H1 (cell line): Measurements from ENCODE around the gene NGEF. TPM values are rescaled to one million over a fixed set of nuclear protein-coding genes. Genes with fewer than 3 reads are reported as not detected.

Source experiments
- CTCF ChIA-PET: fragments of 300-600 bp; sonication (Branson Sonifier 250); formaldehyde crosslinking; loops from one replicate; lab custom pipeline; 2021; ENCODE audit not compliant: partially characterized antibody; lab: Charles Lee
- POLR2A ChIA-PET: fragments of 300-600 bp; sonication (Branson Sonifier 250); formaldehyde crosslinking; loops from one replicate; lab custom pipeline; 2021; ENCODE audit warnings: inconsistent platforms; ENCODE audit not compliant: partially characterized antibody; lab: Charles Lee
- DNase-seq, 2 experiments: peaks; one replicate each; pipeline versions ENCODE4 v3.0.0 to v3.0.0-alpha.2; 2010 to 2022; ENCODE audit warnings: low spot score in 2 of 2, low read depth in 1 of 2, mixed read lengths in 1 of 2
- FAIRE-seq: peaks from 2 replicates; lab custom pipeline; 2011; peaks lifted over from hg19 to GRCh38; lab: Jason Lieb, UNC
- H2AFZ ChIP-seq: 2 replicates; pipeline ENCODE4 v1.8.1; 2012; ENCODE audit warnings: low read length, inconsistent platforms
- H2AK5ac ChIP-seq: 2 replicates; pipeline ENCODE4 v1.6.1; 2013; ENCODE audit warnings: low read depth, low read length
- H2BK120ac ChIP-seq: replicated peaks from 2 replicates; pipeline ENCODE3; 2013; ENCODE audit warnings: low read depth, low read length, inconsistent platforms
- H2BK12ac ChIP-seq: 2 replicates; pipeline ENCODE4 v1.6.1; 2013; ENCODE audit warnings: low read depth, low read length
- H2BK15ac ChIP-seq: 2 replicates; pipeline ENCODE4 v1.6.1; 2013; ENCODE audit warnings: low read length
- H2BK20ac ChIP-seq: 2 replicates; pipeline ENCODE4 v1.6.1; 2013; ENCODE audit warnings: low read length
- H2BK5ac ChIP-seq: 2 replicates; pipeline ENCODE4 v1.6.1; 2013; ENCODE audit warnings: low read depth, low read length
- H3K14ac ChIP-seq: 2 replicates; pipeline ENCODE4 v1.6.1; 2013; ENCODE audit warnings: inconsistent platforms; ENCODE audit not compliant: insufficient read length
- H3K18ac ChIP-seq: 2 replicates; pipeline ENCODE4 v1.6.1; 2013; ENCODE audit warnings: low read length; ENCODE audit errors: extremely low read depth
- H3K23ac ChIP-seq: 2 replicates; pipeline ENCODE4 v1.6.1; 2013; ENCODE audit warnings: inconsistent platforms; ENCODE audit not compliant: insufficient read length
- H3K23me2 ChIP-seq: 2 replicates; pipeline ENCODE4 v1.6.1; 2013; ENCODE audit warnings: low read depth, low read length
- H3K27ac ChIP-seq: 2 replicates; pipeline ENCODE4 v1.6.1; 2011; ENCODE audit warnings: low read depth, low read length, inconsistent platforms
- H3K27me3 ChIP-seq, 4 experiments: replicated peaks in 1 of 4; 1 replicate in 1 of 4; 2 replicates in 3 of 4; pipeline versions ENCODE4 v1.6.1 to v1.8.1; 2011 to 2013; ENCODE audit warnings: low read length in 3 of 4, mild to moderate bottlenecking in 3 of 4, inconsistent platforms in 2 of 4, mixed read lengths in 2 of 4, moderate library complexity in 1 of 4; ENCODE audit not compliant: control insufficient read depth in 3 of 4, insufficient read depth in 3 of 4; ENCODE audit errors: extremely low read depth in 1 of 4
- H3K36me3 ChIP-seq, 4 experiments: 2 replicates each; pipeline versions ENCODE4 v1.6.1 to v1.8.1; 2011 to 2013; ENCODE audit warnings: mild to moderate bottlenecking in 4 of 4, low read length in 3 of 4, moderate library complexity in 2 of 4, control low read depth in 1 of 4, inconsistent platforms in 1 of 4; ENCODE audit not compliant: insufficient read depth in 4 of 4, control insufficient read depth in 2 of 4
- H3K4ac ChIP-seq: replicated peaks from 2 replicates; pipeline ENCODE3; 2013; ENCODE audit warnings: low read length, low read depth, mixed read lengths, inconsistent platforms; ENCODE audit not compliant: insufficient read length
- H3K4me1 ChIP-seq, 4 experiments: replicated peaks in 1 of 4; 1 replicate in 1 of 4; 2 replicates in 3 of 4; pipeline versions ENCODE4 v1.6.1 to v1.8.1; 2011 to 2013; ENCODE audit warnings: low read length in 3 of 4, inconsistent platforms in 2 of 4, mixed read lengths in 1 of 4; ENCODE audit not compliant: insufficient read depth in 4 of 4, control insufficient read depth in 3 of 4
- H3K4me2 ChIP-seq, 2 experiments: 2 replicates each; pipeline versions ENCODE4 v1.6.1 to v1.8.1; 2011 to 2013; ENCODE audit warnings: low read depth in 2 of 2, low read length in 2 of 2, control low read depth in 1 of 2, inconsistent platforms in 1 of 2, mild to moderate bottlenecking in 1 of 2; ENCODE audit not compliant: insufficient read depth in 1 of 2
- H3K4me3 ChIP-seq, 4 experiments: fragments of 200-600, 300-600 bp in 1 of 4; sonication (generic), shearing (Covaris generic), sonication (Bioruptor Twin) in 1 of 4; 2 replicates each; pipeline versions ENCODE4 v1.5.1 to v1.8.1; 2011 to 2016; ENCODE audit warnings: low read length in 4 of 4, low read depth in 3 of 4, control low read depth in 2 of 4, inconsistent platforms in 2 of 4, mild to moderate bottlenecking in 2 of 4, mixed read lengths in 1 of 4, moderate library complexity in 1 of 4; ENCODE audit not compliant: insufficient read depth in 2 of 4; ENCODE audit errors: extremely low read depth in 1 of 4
- H3K56ac ChIP-seq: replicated peaks from 2 replicates; pipeline ENCODE3; 2013; ENCODE audit warnings: low read depth, mild to moderate bottlenecking, mixed read lengths, low read length, inconsistent platforms; ENCODE audit not compliant: insufficient read length
- H3K79me1 ChIP-seq: 2 replicates; pipeline ENCODE4 v1.6.1; 2013; ENCODE audit warnings: low read depth, low read length, control low read depth
- H3K79me2 ChIP-seq, 2 experiments: 2 replicates each; pipeline versions ENCODE4 v1.6.1 to v1.8.1; 2012 to 2013; ENCODE audit warnings: low read length in 2 of 2, mild to moderate bottlenecking in 2 of 2, inconsistent platforms in 1 of 2; ENCODE audit not compliant: insufficient read depth in 2 of 2, control insufficient read depth in 1 of 2
- H3K9ac ChIP-seq, 4 experiments: replicated peaks in 1 of 4; 1 replicate in 1 of 4; 2 replicates in 3 of 4; pipeline versions ENCODE4 v1.6.1 to v1.8.1; 2011 to 2013; ENCODE audit warnings: low read depth in 3 of 4, low read length in 3 of 4, control low read depth in 2 of 4, mild to moderate bottlenecking in 2 of 4, moderate library complexity in 2 of 4, inconsistent platforms in 1 of 4; ENCODE audit errors: extremely low read depth in 1 of 4
- H3K9me3 ChIP-seq, 2 experiments: 2 replicates each; pipeline versions ENCODE4 v1.6.1 to v1.8.1; 2012 to 2013; ENCODE audit warnings: mild to moderate bottlenecking in 2 of 2, moderate library complexity in 2 of 2, control low read depth in 1 of 2, inconsistent platforms in 1 of 2, low read depth in 1 of 2, low read length in 1 of 2, mixed read lengths in 1 of 2; ENCODE audit not compliant: insufficient read depth in 2 of 2
- H4K20me1 ChIP-seq, 2 experiments: replicated peaks in 1 of 2; 2 replicates each; pipeline versions ENCODE3 to v1.8.1; 2011 to 2013; ENCODE audit warnings: inconsistent platforms in 2 of 2, low read length in 2 of 2, mild to moderate bottlenecking in 1 of 2; ENCODE audit not compliant: insufficient read depth in 2 of 2, control insufficient read depth in 1 of 2
- H4K5ac ChIP-seq: 2 replicates; pipeline ENCODE4 v1.6.1; 2013; ENCODE audit warnings: low read length, low read depth, mixed read lengths, inconsistent platforms; ENCODE audit not compliant: insufficient read length
- H4K8ac ChIP-seq: 2 replicates; pipeline ENCODE4 v1.8.0; 2013; ENCODE audit warnings: mild to moderate bottlenecking, moderate library complexity, low read length, inconsistent platforms; ENCODE audit not compliant: insufficient read depth; ENCODE audit errors: extremely low read depth
- H4K91ac ChIP-seq: replicated peaks from 2 replicates; pipeline ENCODE3; 2013; ENCODE audit warnings: low read length, mixed read lengths, inconsistent platforms; ENCODE audit not compliant: insufficient read length
- BRCA1 ChIP-seq: IDR thresholded peaks from 2 replicates; pipeline ENCODE4 v1.6.1; 2012; ENCODE audit warnings: low read depth, low read length, improper control_type of control experiment
- CBX5 ChIP-seq: fragments of 300-800, 300-1000 bp; sonication (generic); IDR thresholded peaks from 2 replicates; pipeline ENCODE4 v1.7.1; 2016; ENCODE audit warnings: antibody characterized with exemption, low read length, low read depth
- EGR1 ChIP-seq: IDR thresholded peaks from 2 replicates; pipeline ENCODE4 v1.6.1; 2011; ENCODE audit warnings: low read depth, low read length, borderline replicate concordance
- EZH2 ChIP-seq: fragments of 200-600 bp; sonication (generic); IDR thresholded peaks from 2 replicates; pipeline ENCODE4 v1.7.1; 2012; ENCODE audit warnings: low read depth, mild to moderate bottlenecking, moderate library complexity, low read length, inconsistent platforms; ENCODE audit not compliant: severe bottlenecking
- KDM4A ChIP-seq: IDR thresholded peaks from one replicate; pipeline ENCODE4 v1.7.1; 2012; ENCODE audit warnings: low read depth, mild to moderate bottlenecking, moderate library complexity, low read length, inconsistent platforms; ENCODE audit not compliant: severe bottlenecking
- NANOG ChIP-seq: IDR thresholded peaks from 2 replicates; pipeline ENCODE4 v1.6.1; 2011; ENCODE audit warnings: low read length, low read depth, mild to moderate bottlenecking, inconsistent platforms; ENCODE audit not compliant: insufficient read depth, poor library complexity, severe bottlenecking
- POU5F1 ChIP-seq: IDR thresholded peaks from 2 replicates; pipeline ENCODE4 v1.6.1; 2011; ENCODE audit warnings: low read depth, mild to moderate bottlenecking, low read length, moderate library complexity
- SIRT6 ChIP-seq: IDR thresholded peaks from one replicate; pipeline ENCODE4 v1.7.1; 2012; ENCODE audit warnings: low read length, inconsistent platforms
- TBP ChIP-seq: IDR thresholded peaks from 2 replicates; pipeline ENCODE4 v1.6.1; 2011; ENCODE audit warnings: low read depth, low read length, improper control_type of control experiment
- ZNF274 ChIP-seq: IDR thresholded peaks from 2 replicates; pipeline ENCODE4 v1.7.0; 2012; ENCODE audit warnings: low read length, borderline replicate concordance; ENCODE audit errors: extremely low read depth
- WGBS, 2 experiments: shearing (Covaris generic) in 1 of 2; methylation state at CpG; one replicate each; pipeline versions ENCODE4 v1.1.6 to v1.1.7; 2013 to 2015; ENCODE audit warnings: low lambda C conversion rate in 2 of 2, mixed read lengths in 2 of 2, inconsistent platforms in 1 of 2, low coverage in 1 of 2, missing lambda C conversion rate in 1 of 2; ENCODE audit not compliant: insufficient replicate concordance in 2 of 2, insufficient coverage in 1 of 2, insufficient read length in 1 of 2; ENCODE audit errors: extremely low coverage in 1 of 2, missing lambda C conversion rate in 1 of 2; 5-methylcytosine and 5-hydroxymethylcytosine counted together
- polyA plus RNA-seq, 7 experiments: library from polyadenylated mRNA; depleted of rRNA in 3 of 7; stranded (reverse) in 5 of 7; unstranded in 2 of 7; fragments of >200 nt in 5 of 7; fragments of 200-250 nt in 2 of 7; gene quantifications; 1 replicate in 5 of 7; 2 replicates in 1 of 7; 4 replicates in 1 of 7; pipeline versions ENCODE4 v1.2.1 to v1.2.3, GENCODE V29; 2011 to 2013; ENCODE audit warnings: missing spikeins in 2 of 7, mixed read lengths in 2 of 7
- total RNA-seq: library from RNA; stranded (reverse); fragmentation: NEBNext Ultra II Directional; extraction: Animal tissue kit (Norgen Biotek cat#: 25700); gene quantifications from 2 replicates; pipeline ENCODE4 v1.2.1, GENCODE V29; 2021

The NGEF gene
- total and polyA plus RNA-seq, 2 of the 8 experiments (the other 6 are each of a cell fraction or from before 2014, with no cell fraction given): 2.7 to 3.2 TPM

- POLR2A ChIA-PET: interaction anchor here (1.4 kb wide), 1 partner anchor 13 kb away, joined by 4 read pairs; no protein-coding TSS in a partner anchor
- no peak for TF ChIP-seq TBP
- TF ChIP-seq ZNF274: no peak
- no peak for TF ChIP-seq KDM4A
- TF ChIP-seq POU5F1: no peak
- TF ChIP-seq BRCA1: no peak
- no peak for TF ChIP-seq CBX5
- no peak for TF ChIP-seq EZH2
- no peak for TF ChIP-seq NANOG
- TF ChIP-seq EGR1: no peak
- TF ChIP-seq SIRT6: no peak
Measured at GRCh38 chr2:232885264-232885961, 127.6 kb downstream of the NGEF start.

More at GRCh38 chr2:232885264-232885961, 127.6 kb downstream of the NGEF start:
- no peaks in the 10 kb centered on the region for H3K79me2 ChIP-seq
- H3K9ac ChIP-seq: no peak overlapping the region
- no peak overlapping the region for H4K8ac ChIP-seq
- no peaks in the 10 kb centered on the region for H3K27me3 ChIP-seq
- no peak overlapping the region for H3K56ac ChIP-seq
- no peak overlapping the region for H4K5ac ChIP-seq
- DNase-seq (no peak), FAIRE-seq (no peak)
- H2BK20ac ChIP-seq: no peak overlapping the region
- H3K4ac ChIP-seq: no peak overlapping the region
- H4K91ac ChIP-seq: no peak overlapping the region
- no peaks in the 10 kb centered on the region; a peak in 1 of 8 replicates for H3K36me3 ChIP-seq
- H3K23ac ChIP-seq: no peak overlapping the region
- no peak overlapping the region for H2BK15ac ChIP-seq
- H2BK120ac ChIP-seq: no peak overlapping the region
- H3K18ac ChIP-seq: no peak overlapping the region
- peaks cover 0 to 8% of the 10 kb centered on the region in 2 experiments for H4K20me1 ChIP-seq
- WGBS, 2 experiments: 91% methylated on average over 25 of the region's 25 CpGs; no CpG with 5 or more reads in 1 of the 2 experiments
- H3K14ac ChIP-seq: no peak overlapping the region
- no peak overlapping the region; the same call in 1 of the 2 replicates for H2BK5ac ChIP-seq
- no peaks in the 10 kb centered on the region for H3K9me3 ChIP-seq
- peaks cover 5% of the 10 kb centered on the region for H3K23me2 ChIP-seq
- H2BK12ac ChIP-seq: no peak overlapping the region
- H3K4me2 ChIP-seq: no peak overlapping the region
- H2AFZ ChIP-seq: no peak overlapping the region
- no peak overlapping the region for H3K4me3 ChIP-seq
- H2AK5ac ChIP-seq: no peak overlapping the region
- CTCF ChIA-PET: interaction anchor here (1.1 to 3.7 kb wide), 4 partner anchors 18 to 367 kb away, joined by 3 to 12 read pairs (median 4); partner anchors contain the start of gene ATG16L1
- no peaks in the 10 kb centered on the region for H3K79me1 ChIP-seq
- no peak overlapping the region for H3K27ac ChIP-seq
- H3K4me1 ChIP-seq: peaks cover 0 to 5% (median 2%) of the 10 kb centered on the region in 4 experiments; a peak in 4 of 7 replicates
